HepG2 (cell line): Measurements from ENCODE around the gene SUV39H2. TPM values are rescaled to one million over a fixed set of nuclear protein-coding genes. Genes with fewer than 3 reads are reported as not detected.

Source experiments
- DMTF1 ChIP-seq: sonication (generic); formaldehyde crosslinking; IDR thresholded peaks from 2 replicates; pipeline ENCODE4 v1.4.0; 2020; ENCODE audit warnings: mild to moderate bottlenecking, missing genetic modification reagents
- DNMT1 ChIP-seq: sonication (generic); formaldehyde crosslinking; IDR thresholded peaks from 2 replicates; pipeline ENCODE4 v1.5.1; 2020; ENCODE audit warnings: mild to moderate bottlenecking, missing genetic modification reagents
- FOXA1 ChIP-seq, 2 experiments: fragments of 450-650 bp in 1 of 2; sonication (generic) in 1 of 2; formaldehyde crosslinking in 1 of 2; IDR thresholded peaks; 2 replicates each; pipeline versions ENCODE4 v1.4.0 to v1.6.1; 2016 to 2020; ENCODE audit warnings: missing genetic modification reagents in 1 of 2
- GABPB1 ChIP-seq: IDR thresholded peaks from 2 replicates; pipeline ENCODE4 v1.6.1; 2016; ENCODE audit warnings: mild to moderate bottlenecking, missing genetic modification reagents, moderate library complexity, missing compliant biosample characterization
- KLF15 ChIP-seq: sonication (generic); formaldehyde crosslinking; IDR thresholded peaks from 2 replicates; pipeline ENCODE4 v1.8.1; 2023; ENCODE audit warnings: borderline replicate concordance, mild to moderate bottlenecking, inconsistent platforms, missing genetic modification reagents, mixed read lengths
- MEIS1 ChIP-seq: sonication (generic); formaldehyde crosslinking; IDR thresholded peaks from 2 replicates; pipeline ENCODE4 v1.9.0; 2021; ENCODE audit warnings: mild to moderate bottlenecking, missing genetic modification reagents, moderate library complexity, borderline replicate concordance
- NFE2L2 ChIP-seq: fragments of 150-350 bp; IDR thresholded peaks from 2 replicates; pipeline ENCODE4 v1.6.1; 2014; ENCODE audit warnings: low read length
- PRDM10 ChIP-seq: sonication (generic); formaldehyde crosslinking; IDR thresholded peaks from 2 replicates; pipeline ENCODE4 v1.4.0; 2020; ENCODE audit warnings: low read depth, missing genetic modification reagents
- SAFB2 ChIP-seq: sonication (generic); formaldehyde crosslinking; IDR thresholded peaks from 2 replicates; pipeline ENCODE4 v1.5.1; 2020; ENCODE audit warnings: missing genetic modification reagents, low read depth, mild to moderate bottlenecking, borderline replicate concordance
- TARDBP ChIP-seq: sonication (generic); formaldehyde crosslinking; IDR thresholded peaks from 2 replicates; pipeline ENCODE4 v1.8.0; 2022; ENCODE audit warnings: mild to moderate bottlenecking, missing genetic modification reagents
- ZBTB43 ChIP-seq: sonication (generic); formaldehyde crosslinking; conservative IDR thresholded peaks from 2 replicates; pipeline ENCODE4 v1.4.0; 2020; ENCODE audit warnings: missing genetic modification reagents
- ZFYVE20 ChIP-seq: sonication (generic); formaldehyde crosslinking; IDR thresholded peaks from 2 replicates; pipeline ENCODE4 v1.8.0; 2023; ENCODE audit warnings: low read depth, mild to moderate bottlenecking, moderate library complexity, missing genetic modification reagents, borderline replicate concordance
- ZMYM2 ChIP-seq: sonication (generic); formaldehyde crosslinking; IDR thresholded peaks from 2 replicates; pipeline ENCODE4 v1.8.0; 2022; ENCODE audit warnings: mild to moderate bottlenecking, missing genetic modification reagents
- ZNF10 ChIP-seq: sonication (generic); formaldehyde crosslinking; IDR thresholded peaks from 2 replicates; pipeline ENCODE4 v1.4.0; 2020; ENCODE audit warnings: mild to moderate bottlenecking, low read depth, missing genetic modification reagents, borderline replicate concordance
- ZNF232 ChIP-seq: sonication (generic); formaldehyde crosslinking; IDR thresholded peaks from 2 replicates; pipeline ENCODE4 v1.4.0; 2020; ENCODE audit warnings: missing genetic modification reagents, borderline replicate concordance
- ZNF446 ChIP-seq: sonication (generic); formaldehyde crosslinking; IDR thresholded peaks from 2 replicates; pipeline ENCODE4 v1.5.0; 2020; ENCODE audit warnings: mild to moderate bottlenecking, missing genetic modification reagents
- ZNF563 ChIP-seq: sonication (generic); formaldehyde crosslinking; IDR thresholded peaks from 2 replicates; pipeline ENCODE4 v1.8.0; 2022; ENCODE audit warnings: mild to moderate bottlenecking, moderate library complexity, missing genetic modification reagents
- ZNF713 ChIP-seq: sonication (generic); formaldehyde crosslinking; IDR thresholded peaks from 2 replicates; pipeline ENCODE4 v1.4.0; 2020; ENCODE audit warnings: mild to moderate bottlenecking, missing genetic modification reagents
- ZNF746 ChIP-seq: sonication (generic); formaldehyde crosslinking; IDR thresholded peaks from 2 replicates; pipeline ENCODE4 v1.8.0; 2022; ENCODE audit warnings: mild to moderate bottlenecking, missing genetic modification reagents
- ZNF891 ChIP-seq: sonication (generic); formaldehyde crosslinking; IDR thresholded peaks from 2 replicates; pipeline ENCODE4 v1.5.0; 2020; ENCODE audit warnings: mild to moderate bottlenecking, missing genetic modification reagents
- ZSCAN22 ChIP-seq: sonication (generic); formaldehyde crosslinking; IDR thresholded peaks from 2 replicates; pipeline ENCODE4 v1.4.0; 2020; ENCODE audit warnings: mild to moderate bottlenecking, missing genetic modification reagents
- ZSCAN25 ChIP-seq: sonication (generic); formaldehyde crosslinking; IDR thresholded peaks from 2 replicates; pipeline ENCODE4 v1.8.0; 2022; ENCODE audit warnings: mild to moderate bottlenecking, missing genetic modification reagents
- polyA plus RNA-seq, 8 experiments: library from polyadenylated mRNA; depleted of rRNA in 3 of 8; stranded (reverse) in 7 of 8; unstranded in 1 of 8; fragments of >200 nt; fragmentation: Illumina TruSeq in 4 of 8; extraction: Trizol in 4 of 8; gene quantifications; 2 replicates each; pipeline versions ENCODE4 v1.2.1 to v1.2.3, GENCODE V29; 2011 to 2016; ENCODE audit warnings: low read depth in 4 of 8, missing spikeins in 1 of 8, mixed read lengths in 1 of 8; ENCODE audit not compliant: insufficient read depth in 1 of 8
- total RNA-seq, 5 experiments: library from RNA; depleted of rRNA; stranded (reverse); fragments of >200 nt; fragmentation: Illumina TruSeq; extraction: Trizol; gene quantifications; 2 replicates each; pipeline ENCODE4 v1.2.3, GENCODE V29; 2016; ENCODE audit warnings: low read depth in 1 of 5

The SUV39H2 gene
- total and polyA plus RNA-seq, 2 of the 13 experiments (the other 11 are each of a cell fraction or from before 2014, with no cell fraction given): 9.0 to 44.3 TPM

GRCh38 chr10:14878266-14879123, at the start of gene SUV39H2 (continued):
- no peak for TF ChIP-seq ZNF713 (CRISPR knock-in tag)
- no peak for TF ChIP-seq ZMYM2 (CRISPR knock-in tag)
- no peak for TF ChIP-seq ZSCAN25 (CRISPR knock-in tag)
- peak; percentile 79 for TF ChIP-seq GABPB1 (CRISPR knock-in tag)
- TF ChIP-seq DNMT1 (CRISPR knock-in tag): no peak; the same call in 1 of the 2 replicates
- peak; percentile 88 for TF ChIP-seq ZNF563 (CRISPR knock-in tag)
- TF ChIP-seq ZNF746 (CRISPR knock-in tag): peak; percentile 63; the same call in 1 of the 2 replicates
- no peak; the same call in 1 of the 2 replicates for TF ChIP-seq ZFYVE20 (CRISPR knock-in tag)
- no peak for TF ChIP-seq DMTF1 (CRISPR knock-in tag)
- TF ChIP-seq KLF15 (CRISPR knock-in tag): peak; percentile 28; the same call in 1 of the 2 replicates
- no peak for TF ChIP-seq ZNF10 (CRISPR knock-in tag)
- no peak for TF ChIP-seq NFE2L2
- TF ChIP-seq ZNF232 (CRISPR knock-in tag): peak; percentile 22; the same call in 1 of the 2 replicates
- peak; percentile 87 for TF ChIP-seq TARDBP
- TF ChIP-seq PRDM10 (CRISPR knock-in tag): no peak
- no peak for TF ChIP-seq FOXA1 (IDR thresholded peaks at IDR 0.05)
- TF ChIP-seq FOXA1 (CRISPR knock-in tag; IDR thresholded peaks at IDR 0.05): no peak
- TF ChIP-seq ZSCAN22 (CRISPR knock-in tag): no peak
- no peak; the same call in 1 of the 2 replicates for TF ChIP-seq ZNF891 (CRISPR knock-in tag)
- peak; percentile 76 for TF ChIP-seq MEIS1 (CRISPR knock-in tag)
- 0 out of 2 replicates have a peak, but pooled peaks have one; percentile 15 for TF ChIP-seq SAFB2 (CRISPR knock-in tag)
- peak; percentile 45; the same call in 1 of the 2 replicates for TF ChIP-seq ZBTB43 (CRISPR knock-in tag)
- TF ChIP-seq ZNF446: peak; percentile 82
